ENCODE results near the gene KLHL26.
"Not testable (repeated sequence)": the region's sequence is repeated elsewhere in the genome, so short reads cannot be mapped to it uniquely, and the experiment has no call there.

Gene KLHL26

DNA sequence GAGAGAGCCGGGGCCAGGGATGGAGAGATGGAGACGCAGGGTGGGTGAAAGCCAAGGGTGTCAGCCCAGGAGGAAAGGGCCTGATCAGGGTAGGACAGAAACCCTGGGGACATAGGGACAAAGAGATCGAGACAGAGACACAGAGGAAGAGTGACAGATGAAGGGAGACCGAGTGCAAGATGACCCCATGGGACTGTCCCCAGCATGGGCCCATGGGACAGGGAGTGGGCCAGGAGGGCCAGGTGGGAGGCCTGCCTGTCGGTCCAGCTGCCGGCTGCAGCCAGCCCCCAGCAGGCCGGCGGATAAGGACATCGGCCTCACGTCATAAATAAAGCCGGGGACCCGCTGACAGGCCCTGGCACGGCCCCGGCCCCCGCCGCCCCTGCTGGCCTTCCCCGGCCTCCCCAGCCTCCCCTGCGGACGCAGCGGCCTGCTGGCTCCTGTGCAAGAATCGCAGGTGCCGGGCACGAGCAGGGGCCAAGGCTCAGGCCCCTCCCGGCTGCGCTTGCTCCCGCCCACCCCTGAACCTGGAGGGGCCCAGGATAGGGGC is 41.9 kb upstream of the KLHL26 start:
- TF ChIP-seq, protein P1, sequence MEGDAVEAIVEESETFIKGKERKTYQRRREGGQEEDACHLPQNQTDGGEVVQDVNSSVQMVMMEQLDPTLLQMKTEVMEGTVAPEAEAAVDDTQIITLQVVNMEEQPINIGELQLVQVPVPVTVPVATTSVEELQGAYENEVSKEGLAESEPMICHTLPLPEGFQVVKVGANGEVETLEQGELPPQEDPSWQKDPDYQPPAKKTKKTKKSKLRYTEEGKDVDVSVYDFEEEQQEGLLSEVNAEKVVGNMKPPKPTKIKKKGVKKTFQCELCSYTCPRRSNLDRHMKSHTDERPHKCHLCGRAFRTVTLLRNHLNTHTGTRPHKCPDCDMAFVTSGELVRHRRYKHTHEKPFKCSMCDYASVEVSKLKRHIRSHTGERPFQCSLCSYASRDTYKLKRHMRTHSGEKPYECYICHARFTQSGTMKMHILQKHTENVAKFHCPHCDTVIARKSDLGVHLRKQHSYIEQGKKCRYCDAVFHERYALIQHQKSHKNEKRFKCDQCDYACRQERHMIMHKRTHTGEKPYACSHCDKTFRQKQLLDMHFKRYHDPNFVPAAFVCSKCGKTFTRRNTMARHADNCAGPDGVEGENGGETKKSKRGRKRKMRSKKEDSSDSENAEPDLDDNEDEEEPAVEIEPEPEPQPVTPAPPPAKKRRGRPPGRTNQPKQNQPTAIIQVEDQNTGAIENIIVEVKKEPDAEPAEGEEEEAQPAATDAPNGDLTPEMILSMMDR (IDR thresholded peaks at IDR 0.05; ENCODE audit: control extremely low read depth, extremely low read depth, low read depth, missing control alignments): no peak
- DNase-seq (ENCODE audit: extremely low spot score): no peak
- CTCF ChIA-PET: interaction anchor here (1.0 to 3.6 kb wide), 12 partner anchors 8 to 256 kb away, joined by 3 to 21 read pairs (median 6); partner anchors contain the start of gene TMEM59L
- POLR2A ChIA-PET: interaction anchor here (0.7 to 1.5 kb wide), 2 partner anchors 96 to 324 kb away, joined by 3 to 6 read pairs; partner anchors contain the start of genes COPE and DDX49

GRCh38 chr19:18595475-18595874 is 41.4 kb upstream of the KLHL26 start:
- TF ChIP-seq, protein P1 (IDR thresholded peaks at IDR 0.05; ENCODE audit: control extremely low read depth, extremely low read depth, low read depth, missing control alignments): no peak
- DNase-seq (ENCODE audit: extremely low spot score): no peak
- CTCF ChIA-PET: interaction anchor here (1.1 to 3.6 kb wide), 5 partner anchors 21 to 255 kb away, joined by 3 to 21 read pairs (median 3); no protein-coding TSS in a partner anchor
- POLR2A ChIA-PET: no interaction called here

GRCh38 chr19:18596752-18597157 is 40.1 kb upstream of the KLHL26 start:
- DNase-seq (ENCODE audit: extremely low spot score): no peak
- TF ChIP-seq, protein P1 (IDR thresholded peaks at IDR 0.05; ENCODE audit: control extremely low read depth, extremely low read depth, low read depth, missing control alignments): no peak
- CTCF ChIA-PET: interaction anchor here (1.2 kb wide), 1 partner anchor 20 kb away, joined by 3 read pairs; no protein-coding TSS in a partner anchor
- POLR2A ChIA-PET: no interaction called here

DNA sequence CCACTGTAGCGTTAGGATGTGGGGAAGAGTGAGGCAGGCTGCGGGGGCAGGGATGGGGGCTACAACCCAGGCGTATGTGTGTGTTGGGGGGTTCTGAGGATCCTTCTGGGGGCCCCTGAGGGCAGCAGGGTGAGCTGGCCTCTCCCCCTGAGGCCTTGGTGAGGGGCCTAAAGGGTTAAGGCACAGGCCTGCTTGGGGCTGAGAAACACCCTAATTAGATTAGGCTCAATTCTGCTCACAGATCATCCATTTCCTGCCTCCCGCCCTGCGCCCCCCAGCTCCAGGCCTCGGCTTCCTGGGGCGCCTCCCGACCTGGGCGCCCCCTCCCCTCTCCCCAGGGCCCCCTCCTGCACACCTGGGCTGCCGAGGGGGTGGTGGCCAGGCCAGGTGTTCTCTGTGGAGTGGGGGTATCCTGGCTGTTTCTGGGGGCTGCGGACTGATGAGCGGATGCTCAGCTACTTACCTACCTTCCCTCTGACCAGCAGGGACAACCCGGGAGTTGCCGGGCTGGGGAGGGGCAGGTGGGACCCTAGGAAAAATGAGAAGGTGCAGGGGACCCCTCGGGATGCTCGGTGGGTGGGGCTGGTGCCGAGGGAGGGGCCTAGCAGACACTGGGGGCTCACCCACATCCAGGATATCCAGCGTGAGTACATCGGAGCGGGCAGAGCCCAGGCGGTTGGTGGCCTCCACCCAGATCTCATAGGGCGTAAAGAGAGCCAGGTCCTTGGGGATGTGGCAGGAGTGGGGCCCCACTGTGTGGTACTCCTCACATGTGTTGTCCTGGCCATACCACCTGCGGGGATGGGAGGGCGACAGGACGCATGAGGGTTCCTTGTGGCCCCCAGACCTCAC is 38.8 kb upstream of the KLHL26 start:
- DNase-seq (ENCODE audit: extremely low spot score): no peak
- ChIA-PET CTCF (interaction anchor here (1.2 kb wide), 1 partner anchor 128 kb away, joined by 3 read pairs; no protein-coding TSS in a partner anchor), POLR2A (no interaction called here)
- TF ChIP-seq, protein P1 (IDR thresholded peaks at IDR 0.05; ENCODE audit: control extremely low read depth, extremely low read depth, low read depth, missing control alignments): no peak

GRCh38 chr19:18599485-18599884 is 37.3 kb upstream of the KLHL26 start:
- POLR2A ChIA-PET: no interaction called here
- no peak for DNase-seq (ENCODE audit: extremely low spot score)
- TF ChIP-seq, protein P1 (IDR thresholded peaks at IDR 0.05; ENCODE audit: control extremely low read depth, extremely low read depth, low read depth, missing control alignments): no peak
- CTCF ChIA-PET: interaction anchor here (1.1 to 1.7 kb wide), 2 partner anchors 10 to 247 kb away, joined by 4 to 7 read pairs; no protein-coding TSS in a partner anchor

- POLR2A ChIA-PET; DNase-seq (ENCODE audit: extremely low spot score): not testable (repeated sequence)
- CTCF ChIA-PET: interaction anchor here (0.8 kb wide), 1 partner anchor 131 kb away, joined by 3 read pairs; no protein-coding TSS in a partner anchor
Observed at GRCh38 chr19:18600692-18601397, 36.0 kb upstream of the KLHL26 start.
